ENCODE data around the gene ZNF76.

Gene ZNF76

GRCh38 chr6:35259194-35259947 lies at the start of gene ZNF76:
Gene ZNF76, plus strand, starts transcription at chr6:35259735. Its CDS starts 21,417 bp downstream, at chr6:35281152.
- peak; percentile 97 for DNase-seq

GRCh38 chr6:35213298-35213791 lies 46.2 kb upstream of the ZNF76 start:
- no peak for DNase-seq

GRCh38 chr6:35213824-35214756 lies 45.4 kb upstream of the ZNF76 start, which contains the start of gene SCUBE3:
Gene SCUBE3, plus strand, starts transcription at chr6:35213956. Its CDS starts 463 bp downstream, at chr6:35214419.
- DNase-seq: peak; percentile 50

GRCh38 chr6:35214869-35215664 lies 44.5 kb upstream of the ZNF76 start:
- no peak for DNase-seq

- DNase-seq: no peak
Observed at GRCh38 chr6:35215665-35216411, 43.7 kb upstream of the ZNF76 start.

- DNase-seq: no peak
Observed at GRCh38 chr6:35216412-35216732, 43.2 kb upstream of the ZNF76 start.

GRCh38 chr6:35216851-35217811 lies 42.4 kb upstream of the ZNF76 start:
- no peak for DNase-seq

- no peak for DNase-seq
Observed at GRCh38 chr6:35218021-35218420, 41.5 kb upstream of the ZNF76 start.

GRCh38 chr6:35218456-35218855 lies 41.1 kb upstream of the ZNF76 start:
- DNase-seq: no peak

- DNase-seq: no peak
Observed at GRCh38 chr6:35219683-35220326, 39.7 kb upstream of the ZNF76 start.

GRCh38 chr6:35220711-35221110 lies 38.8 kb upstream of the ZNF76 start:
- DNase-seq: no peak

- no peak for DNase-seq
Observed at GRCh38 chr6:35223396-35223795, 36.1 kb upstream of the ZNF76 start.

- no peak for DNase-seq
Observed at GRCh38 chr6:35224720-35225119, 34.8 kb upstream of the ZNF76 start.

- no peak for DNase-seq
Observed at GRCh38 chr6:35228481-35228880, 31.1 kb upstream of the ZNF76 start.

- no peak for DNase-seq
Observed at GRCh38 chr6:35229304-35229703, 30.2 kb upstream of the ZNF76 start.

- no peak for DNase-seq
Observed at GRCh38 chr6:35230498-35230897, 29.0 kb upstream of the ZNF76 start.

- no peak for DNase-seq
Observed at GRCh38 chr6:35230950-35231349, 28.6 kb upstream of the ZNF76 start.

GRCh38 chr6:35231563-35231962 lies 28.0 kb upstream of the ZNF76 start:
- DNase-seq: no peak

GRCh38 chr6:35234901-35235300 lies 24.6 kb upstream of the ZNF76 start:
- DNase-seq: no peak

- DNase-seq: no peak
Observed at GRCh38 chr6:35236223-35236622, 23.3 kb upstream of the ZNF76 start.
